AG10803 (cell line): ENCODE data around the gene PRKD2.

Experiments used
- DNase-seq: peaks from one replicate; pipeline ENCODE4 v3.0.0; 2010; ENCODE audit warnings: low read depth
- H3K4me3 ChIP-seq: 2 replicates; pipeline ENCODE4 v1.5.1; 2011; ENCODE audit warnings: mild to moderate bottlenecking, low read length, control low read depth
- CTCF ChIP-seq: conservative IDR thresholded peaks from 2 replicates; pipeline ENCODE4 v1.5.1; 2011; ENCODE audit warnings: mild to moderate bottlenecking, low read length, control low read depth, inconsistent platforms

The PRKD2 gene

DNA sequence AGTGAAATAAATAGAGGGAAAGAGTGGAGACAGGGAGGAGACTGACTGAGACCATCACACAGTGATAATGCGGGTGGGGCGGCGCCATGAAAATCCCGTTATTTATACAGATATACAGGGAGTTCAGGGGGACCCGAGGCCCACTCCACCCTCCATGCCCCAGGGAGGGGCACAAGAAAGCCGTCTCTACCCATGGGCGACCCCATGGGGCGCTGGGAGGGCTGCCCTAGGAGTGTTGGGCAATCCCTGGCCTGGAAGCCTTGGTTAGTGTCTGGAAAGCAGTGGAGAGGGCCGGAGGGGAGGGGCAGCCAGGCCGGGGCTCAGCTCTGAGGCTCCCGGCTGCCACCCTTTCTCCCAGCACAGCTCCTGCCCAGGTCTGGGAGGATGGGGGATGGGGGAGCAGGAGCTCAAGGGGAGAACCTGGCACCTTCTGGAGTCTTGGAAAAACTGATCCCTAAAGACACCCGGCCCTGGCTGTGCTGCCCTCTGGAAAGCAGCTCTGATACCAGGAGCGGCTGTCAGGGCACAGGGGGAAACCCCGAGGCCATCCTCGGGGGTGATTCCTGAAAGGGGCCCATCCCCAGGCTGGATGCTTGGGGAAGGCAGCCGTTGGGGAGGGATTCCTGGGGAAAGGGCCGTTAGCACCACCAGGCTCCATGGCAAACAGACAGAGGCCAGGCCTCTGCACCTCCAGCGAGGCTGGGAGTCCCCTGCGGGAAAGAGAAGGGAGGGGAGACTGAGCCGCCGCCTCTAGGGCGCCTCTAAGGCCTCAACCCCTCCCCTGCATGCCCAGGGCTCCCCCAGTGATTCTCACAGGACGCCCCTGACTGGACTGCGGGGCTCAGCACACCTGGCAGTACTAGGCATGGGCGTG, 3.0 kb upstream of the PRKD2 start:
- no peak overlapping the region for H3K4me3 ChIP-seq
- no peak for TF ChIP-seq CTCF
- DNase-seq, result no peak

DNA sequence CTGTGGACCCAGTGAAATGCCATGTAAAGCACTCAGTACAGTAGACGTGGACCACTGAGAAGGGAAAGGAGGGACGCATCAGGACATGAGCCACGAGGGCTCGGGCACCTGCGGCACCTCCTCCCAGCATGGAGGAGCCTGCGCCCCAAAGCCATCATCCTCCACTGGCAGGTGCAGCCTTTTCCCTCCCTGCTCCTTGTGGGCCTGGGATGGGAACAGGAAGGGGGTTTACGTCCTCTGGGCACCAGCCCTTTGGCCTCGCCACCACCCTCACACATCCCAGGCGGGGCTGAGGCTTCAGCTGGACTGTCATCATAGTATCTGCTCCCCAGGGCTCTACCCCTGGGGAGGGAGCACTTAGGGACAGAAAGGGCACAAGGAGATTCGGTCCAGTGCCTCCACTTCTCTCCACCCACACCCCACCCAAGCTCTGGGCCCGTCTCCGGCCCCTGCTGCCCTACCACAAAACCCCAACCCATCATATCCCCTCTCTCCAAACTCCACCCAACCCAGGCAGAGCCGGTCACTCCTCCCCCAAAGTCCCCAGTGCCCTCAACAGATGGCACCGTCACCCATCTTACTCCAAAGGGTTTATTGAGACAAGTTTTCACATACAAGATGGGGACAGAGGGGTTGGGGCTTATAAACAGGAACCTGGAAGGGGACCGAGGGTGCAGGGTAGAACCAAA, 2.2 kb upstream of the PRKD2 start:
- DNase-seq, result no peak
- no peak for TF ChIP-seq CTCF
- no peak overlapping the region for H3K4me3 ChIP-seq

- H3K4me3 ChIP-seq, result no peak overlapping the region
- TF ChIP-seq CTCF, result no peak
- no peak for DNase-seq
Observed at GRCh38 chr19:46718157-46718933, 1.4 kb upstream of the PRKD2 start.

- peak overlapping the region; percentile 81 for H3K4me3 ChIP-seq
- DNase-seq, result no peak
- TF ChIP-seq CTCF, result no peak
Observed at GRCh38 chr19:46717716-46718143, 816 bp upstream of the PRKD2 start.

DNA sequence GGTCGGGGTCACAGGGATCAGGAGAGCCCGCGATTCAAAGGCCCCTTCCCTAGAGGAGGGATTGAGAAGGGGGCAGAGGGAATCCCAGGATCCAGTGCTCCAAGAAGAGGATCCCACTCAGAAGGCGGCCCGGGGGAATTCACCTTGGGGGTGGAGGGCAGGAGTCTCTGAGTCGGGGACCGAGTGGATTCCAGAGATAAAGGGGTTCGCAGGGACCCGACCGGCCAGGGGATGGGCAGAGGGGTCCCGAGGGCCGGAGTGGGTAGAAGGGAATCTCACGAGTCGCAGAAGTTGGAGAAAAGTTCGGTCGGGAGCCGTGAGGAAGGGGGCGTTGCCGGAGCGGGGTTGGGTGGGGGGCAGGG, 261 bp downstream of the PRKD2 start:
- no peak for TF ChIP-seq CTCF
- DNase-seq, result no peak
- peak overlapping the region; percentile 78 for H3K4me3 ChIP-seq

DNA sequence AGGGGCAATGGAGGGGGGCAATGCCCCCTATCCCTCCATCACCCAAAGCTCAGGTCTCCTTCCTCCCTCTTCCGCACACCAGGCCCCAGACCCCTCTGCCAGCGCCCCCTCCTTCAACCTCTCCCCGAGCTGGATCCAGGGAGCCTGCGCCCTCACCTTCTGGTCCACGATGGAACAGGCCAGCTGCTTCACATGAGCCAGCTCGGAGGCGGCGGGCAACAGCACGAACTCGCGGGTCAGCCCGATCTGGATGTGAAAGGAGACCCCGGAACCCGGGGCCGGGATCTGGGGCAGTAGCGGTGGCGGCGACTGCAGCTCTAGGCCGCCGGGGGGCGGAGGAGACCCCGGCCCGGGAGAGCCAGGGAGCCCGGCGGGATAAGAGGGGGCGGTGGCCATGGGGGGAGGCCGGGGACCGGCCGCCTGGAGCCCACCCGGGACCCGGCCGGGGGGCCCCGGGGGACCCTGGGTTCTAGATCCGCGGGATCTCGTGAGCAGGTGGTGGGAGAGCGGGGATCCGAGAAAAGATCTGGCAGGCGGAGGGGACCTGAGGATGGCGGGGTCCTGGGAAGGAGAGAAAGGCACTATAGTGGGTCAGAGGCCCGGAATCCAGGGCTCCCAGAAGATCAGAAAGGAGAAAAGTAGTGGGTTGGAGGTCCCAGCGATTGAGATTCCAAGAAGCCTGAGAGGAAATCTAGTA, 791 bp downstream of the PRKD2 start:
- DNase-seq, result no peak
- no peak for TF ChIP-seq CTCF
- H3K4me3 ChIP-seq, result peak overlapping the region; percentile 78
